Gastroesophageal sphincter (tissue), 3 donors: ENCODE data around the gene PRKD1.

Experiments
- EP300 ChIP-seq: sonication (generic); formaldehyde crosslinking; IDR thresholded peaks from one replicate; pipeline ENCODE4 v1.6.1; 2017; ENCODE audit warnings: antibody characterized with exemption, mild to moderate bottlenecking
- POLR2A ChIP-seq, 2 donors: fragments of 450-650 bp; IDR thresholded peaks; one replicate each; pipeline ENCODE4 v1.6.1; 2017; ENCODE audit warnings: antibody characterized with exemption in 2 of 2, mild to moderate bottlenecking in 2 of 2, moderate library complexity in 1 of 2
- POLR2AphosphoS5 ChIP-seq: sonication (generic); formaldehyde crosslinking; IDR thresholded peaks from one replicate; pipeline ENCODE4 v1.6.1; 2017; ENCODE audit warnings: antibody characterized with exemption
- TF ChIP-seq, protein P1 (sequence below), 4 experiments: fragments of 200-600 bp in 2 of 4; fragments of 450-650 bp in 2 of 4; sonication (generic) in 1 of 4; IDR thresholded peaks; one replicate each; pipeline ENCODE4 v1.5.1; 2017 to 2019; ENCODE audit warnings: antibody characterized with exemption in 4 of 4, mild to moderate bottlenecking in 2 of 4, moderate library complexity in 2 of 4

DNA sequence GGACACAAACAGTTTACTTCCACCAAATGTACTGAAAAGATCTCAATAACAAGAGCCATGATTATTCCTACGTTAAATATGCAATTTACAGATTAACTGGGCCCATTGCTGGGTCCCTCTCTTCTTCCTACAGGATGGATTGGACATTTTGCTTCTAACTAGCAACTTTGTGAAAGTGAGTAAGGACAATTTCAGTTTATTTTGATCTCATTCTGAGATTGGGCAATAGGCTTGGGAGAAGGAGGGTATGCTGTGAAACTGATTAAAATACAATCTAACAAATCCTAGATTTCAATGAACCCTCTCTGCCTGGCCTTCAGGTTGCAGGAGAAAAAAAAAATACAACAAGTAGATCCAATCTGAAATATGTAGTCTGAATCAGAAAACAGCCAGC, 121.5 kb downstream of the PRKD1 start:
- TF ChIP-seq, protein P1, sequence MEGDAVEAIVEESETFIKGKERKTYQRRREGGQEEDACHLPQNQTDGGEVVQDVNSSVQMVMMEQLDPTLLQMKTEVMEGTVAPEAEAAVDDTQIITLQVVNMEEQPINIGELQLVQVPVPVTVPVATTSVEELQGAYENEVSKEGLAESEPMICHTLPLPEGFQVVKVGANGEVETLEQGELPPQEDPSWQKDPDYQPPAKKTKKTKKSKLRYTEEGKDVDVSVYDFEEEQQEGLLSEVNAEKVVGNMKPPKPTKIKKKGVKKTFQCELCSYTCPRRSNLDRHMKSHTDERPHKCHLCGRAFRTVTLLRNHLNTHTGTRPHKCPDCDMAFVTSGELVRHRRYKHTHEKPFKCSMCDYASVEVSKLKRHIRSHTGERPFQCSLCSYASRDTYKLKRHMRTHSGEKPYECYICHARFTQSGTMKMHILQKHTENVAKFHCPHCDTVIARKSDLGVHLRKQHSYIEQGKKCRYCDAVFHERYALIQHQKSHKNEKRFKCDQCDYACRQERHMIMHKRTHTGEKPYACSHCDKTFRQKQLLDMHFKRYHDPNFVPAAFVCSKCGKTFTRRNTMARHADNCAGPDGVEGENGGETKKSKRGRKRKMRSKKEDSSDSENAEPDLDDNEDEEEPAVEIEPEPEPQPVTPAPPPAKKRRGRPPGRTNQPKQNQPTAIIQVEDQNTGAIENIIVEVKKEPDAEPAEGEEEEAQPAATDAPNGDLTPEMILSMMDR (IDR thresholded peaks at IDR 0.05): no peak
- TF ChIP-seq EP300: no peak
- no peak for TF ChIP-seq POLR2A (IDR thresholded peaks at IDR 0.05)
- no peak for TF ChIP-seq POLR2AphosphoS5
